GM21360 (cell line): ENCODE measurements around the gene PARD3.
"Not testable (repeated sequence)": the region's sequence is repeated elsewhere in the genome, so short reads cannot be mapped to it uniquely, and the experiment has no call there.

Experiments used
- ATAC-seq: cut with Tn5 transposase; IDR thresholded peaks from one replicate; pipeline ENCODE4 v1.9.1; 2021; ENCODE audit warnings: mild to moderate bottlenecking, moderate library complexity; ENCODE audit not compliant: unreplicated experiment

PARD3 gene

DNA sequence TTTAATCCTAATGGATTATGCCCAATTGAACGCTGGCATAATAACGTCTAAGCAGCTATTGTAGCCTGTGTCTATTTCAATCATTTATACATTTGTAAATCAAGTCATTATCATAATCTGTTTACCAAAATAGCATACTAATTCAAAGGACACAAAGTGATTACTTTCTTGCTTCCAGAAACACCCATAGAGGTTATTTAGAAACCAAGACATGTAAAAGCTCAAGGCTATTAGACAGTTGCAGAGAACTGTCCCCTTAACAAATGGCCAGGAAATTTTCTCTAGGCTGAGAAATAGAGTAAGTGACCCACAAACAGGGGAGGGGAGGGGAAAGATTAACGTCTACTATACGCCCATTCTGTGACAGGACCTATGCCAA lies 455.7 kb downstream of the PARD3 start:
- no peak for ATAC-seq

DNA sequence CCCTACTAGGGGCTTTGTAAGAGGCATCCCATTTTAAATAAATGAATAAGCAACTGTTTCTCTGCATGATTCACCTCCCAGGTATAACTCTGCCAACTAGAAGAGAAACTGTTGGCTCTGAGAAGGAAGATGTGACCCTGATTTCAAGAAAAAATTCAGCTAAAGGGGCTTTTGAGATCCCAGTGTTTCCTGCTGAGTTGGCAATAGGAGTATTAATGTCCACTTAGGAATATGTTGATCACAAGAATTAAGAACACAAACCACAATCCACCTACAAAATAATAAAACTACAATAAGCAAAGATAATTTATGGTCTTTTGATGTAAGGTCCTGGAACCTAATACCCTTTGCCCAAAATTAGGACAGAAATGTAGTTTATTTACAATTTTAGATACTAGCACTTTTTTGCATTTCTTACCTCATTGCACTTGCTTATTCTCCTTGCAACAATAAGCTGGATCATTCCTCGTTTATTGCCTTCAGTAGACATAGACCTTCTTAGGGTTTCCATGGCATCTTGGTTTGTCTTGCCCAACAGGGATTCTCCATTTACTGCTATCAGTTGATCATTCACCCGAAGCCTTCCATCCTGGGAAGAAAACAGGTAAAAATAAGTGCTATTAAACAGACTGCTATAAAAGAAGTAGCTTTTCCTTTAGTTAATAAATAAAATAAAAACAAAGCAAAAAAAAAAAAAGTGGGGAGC lies 456.2 kb downstream of the PARD3 start:
- no peak for ATAC-seq

DNA sequence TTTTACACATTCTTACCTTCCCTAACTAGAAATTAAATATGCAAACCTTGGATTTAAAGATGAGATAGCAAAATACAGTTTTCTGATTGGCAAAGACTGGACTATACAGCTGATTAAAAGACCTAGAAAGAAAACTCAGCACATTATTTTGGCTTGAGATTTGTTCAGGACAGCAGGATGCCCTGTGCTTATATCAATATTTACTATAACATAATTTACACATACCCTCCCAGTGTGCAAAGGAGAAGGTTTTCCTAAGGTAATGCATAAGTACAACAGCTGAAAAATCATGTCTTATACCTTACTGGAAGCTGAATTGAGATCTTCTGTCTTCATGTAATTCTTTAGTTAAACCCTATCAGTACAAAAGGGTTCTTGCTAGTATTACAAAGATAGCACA lies 458.6 kb downstream of the PARD3 start:
- ATAC-seq, result no peak

DNA sequence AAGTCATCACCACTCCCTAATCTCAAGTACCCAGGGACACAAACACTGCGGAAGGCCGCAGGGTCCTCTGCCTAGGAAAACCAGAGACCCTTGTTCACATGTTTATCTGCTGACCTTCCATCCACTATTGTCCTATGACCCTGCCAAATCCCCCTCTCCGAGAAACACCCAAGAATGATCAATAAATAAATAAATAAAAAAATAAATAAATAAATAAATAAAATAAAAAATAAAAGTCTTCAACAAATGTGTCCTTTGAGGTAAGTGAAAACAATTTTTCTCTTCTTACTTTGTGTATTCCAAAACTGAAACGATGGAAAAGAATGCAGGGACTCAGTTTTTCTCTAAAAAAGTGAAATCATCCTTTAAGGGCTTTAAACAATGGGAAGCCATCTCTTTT lies 461.6 kb downstream of the PARD3 start:
- ATAC-seq, result not testable (repeated sequence)

DNA sequence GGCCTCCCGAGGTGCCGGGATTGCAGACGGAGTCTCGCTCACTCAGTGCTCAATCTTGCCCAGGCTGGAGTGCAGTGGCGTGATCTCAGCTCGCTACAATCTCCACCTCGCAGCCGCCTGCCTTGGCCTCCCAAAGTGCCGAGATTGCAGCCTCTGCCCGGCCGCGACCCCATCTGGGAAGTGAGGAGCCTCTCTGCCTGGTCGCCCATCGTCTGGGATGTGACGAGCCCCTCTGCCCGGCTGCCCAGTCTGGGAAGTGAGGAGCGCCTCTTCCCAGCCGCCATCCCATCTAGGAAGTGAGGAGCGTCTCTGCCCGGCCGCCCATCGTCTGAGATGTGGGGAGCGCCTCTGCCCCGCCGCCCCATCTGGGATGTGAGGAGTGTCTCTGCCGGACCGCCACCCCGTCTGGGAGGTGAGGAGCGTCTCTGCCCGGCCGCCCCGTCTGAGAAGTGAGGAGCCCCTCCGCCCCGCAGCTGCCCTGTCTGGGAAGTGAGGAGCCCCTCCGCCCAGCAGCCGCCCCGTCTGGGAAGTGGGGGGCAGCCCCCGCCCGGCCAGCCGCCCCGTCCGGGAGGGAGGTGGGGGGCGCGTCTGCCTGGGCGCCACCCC lies 462.4 kb downstream of the PARD3 start:
- not testable (repeated sequence) for ATAC-seq

DNA sequence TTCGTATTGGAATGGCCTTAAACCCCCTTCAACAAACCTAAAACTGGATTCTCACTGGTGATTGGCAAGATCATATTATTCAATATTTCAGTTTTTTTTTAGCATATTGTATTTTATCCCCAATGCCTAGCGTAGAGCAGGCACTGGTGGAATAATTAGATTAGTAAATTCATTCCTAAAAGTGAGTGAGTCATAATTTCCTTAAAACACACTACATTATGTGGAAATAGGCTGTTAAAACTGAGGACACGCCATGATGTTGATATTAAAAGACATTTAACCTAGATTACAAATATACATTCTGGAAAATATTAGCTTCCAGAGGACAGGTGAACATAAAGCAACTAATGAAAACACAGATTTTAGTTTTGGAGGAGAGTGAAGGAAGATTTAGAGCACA lies 463.9 kb downstream of the PARD3 start:
- no peak for ATAC-seq

DNA sequence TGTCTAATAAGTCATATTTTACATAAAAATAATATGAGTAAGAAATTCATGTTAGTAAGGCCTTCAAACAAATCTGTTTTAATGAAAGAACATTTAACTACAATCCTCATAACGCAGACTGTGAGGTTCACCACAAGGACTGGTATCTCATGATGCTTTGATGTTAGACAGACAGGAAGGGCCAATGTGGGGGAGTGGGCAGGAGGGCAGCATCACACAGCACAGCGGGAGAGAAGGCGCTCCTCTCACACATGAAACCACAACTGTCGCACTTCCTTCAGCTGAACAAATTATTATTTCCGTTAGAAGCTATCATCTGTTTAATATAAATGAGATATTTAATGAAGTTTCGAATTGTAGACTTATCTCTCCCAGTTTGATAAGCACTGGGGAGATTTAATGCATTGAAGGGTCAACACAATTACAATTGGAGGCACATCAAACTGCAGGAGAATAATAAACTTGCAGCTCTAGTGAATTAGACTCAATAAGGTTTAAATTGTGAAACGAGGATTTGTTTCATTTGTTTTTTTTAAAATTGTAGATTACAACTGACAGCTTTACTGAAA lies 466.1 kb downstream of the PARD3 start:
- no peak for ATAC-seq

DNA sequence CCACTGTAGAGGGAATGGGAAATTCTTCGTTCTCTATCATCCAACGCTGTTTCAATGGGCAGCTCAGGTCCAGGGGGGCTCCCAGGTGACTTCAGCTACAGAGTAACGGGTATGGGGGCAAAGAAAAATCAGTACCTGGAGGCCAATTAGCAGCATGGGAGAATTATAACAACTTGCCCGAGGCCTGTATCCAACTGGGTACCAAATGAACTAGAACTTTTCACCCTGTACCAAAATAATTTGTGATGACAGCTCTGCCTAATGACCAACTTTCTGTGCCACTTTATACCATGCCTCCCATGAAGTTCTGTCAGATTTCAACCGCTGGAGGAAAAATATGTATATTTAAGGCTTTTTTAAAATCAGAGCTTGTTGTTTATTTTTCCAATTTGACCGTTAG lies 467.1 kb downstream of the PARD3 start:
- ATAC-seq, result no peak

DNA sequence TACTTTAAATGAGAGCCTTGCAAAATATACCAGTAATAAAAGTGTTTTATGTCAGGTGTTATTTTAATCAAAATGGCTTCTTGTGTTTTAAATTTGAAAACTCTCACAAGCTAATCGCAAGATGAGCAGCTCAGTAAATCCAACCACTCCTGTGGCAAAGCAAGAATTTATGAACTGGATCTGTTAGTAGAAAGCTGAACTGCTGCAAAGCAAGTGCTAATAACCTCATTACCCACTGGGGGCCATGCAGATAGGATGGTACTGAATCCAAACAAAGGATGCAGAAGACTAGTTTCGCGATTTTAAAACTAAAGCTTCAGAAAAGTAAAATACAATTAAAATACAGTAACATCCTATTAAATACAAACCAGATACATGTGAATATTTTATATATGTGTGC lies 468.0 kb downstream of the PARD3 start:
- no peak for ATAC-seq

DNA sequence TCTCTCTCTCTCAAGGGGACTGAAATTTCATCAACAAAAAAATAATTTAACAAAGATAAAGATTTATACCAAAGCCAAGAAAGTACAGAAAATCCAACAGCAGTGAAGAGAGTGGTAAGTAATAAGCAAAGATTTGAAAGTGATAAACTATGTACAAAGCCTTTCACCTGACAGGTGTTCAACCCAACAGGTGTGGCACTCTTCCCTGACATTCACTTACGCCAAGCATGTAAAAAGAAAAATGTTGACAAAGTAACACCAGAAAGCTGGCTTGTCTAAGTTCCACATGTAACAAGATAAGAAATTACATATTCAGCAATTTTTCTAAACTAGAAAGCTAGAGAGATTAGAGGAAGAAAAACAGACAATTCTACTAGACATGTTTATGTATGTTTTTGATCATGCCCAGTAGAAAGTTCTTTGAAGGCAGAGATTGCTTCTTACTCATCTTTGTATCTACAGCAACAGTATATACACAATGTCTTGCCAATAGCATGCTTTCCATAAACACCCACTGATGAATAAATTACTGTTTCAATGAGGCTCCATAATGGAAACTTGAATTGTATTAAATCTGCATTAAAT lies 468.5 kb downstream of the PARD3 start:
- ATAC-seq, result no peak

DNA sequence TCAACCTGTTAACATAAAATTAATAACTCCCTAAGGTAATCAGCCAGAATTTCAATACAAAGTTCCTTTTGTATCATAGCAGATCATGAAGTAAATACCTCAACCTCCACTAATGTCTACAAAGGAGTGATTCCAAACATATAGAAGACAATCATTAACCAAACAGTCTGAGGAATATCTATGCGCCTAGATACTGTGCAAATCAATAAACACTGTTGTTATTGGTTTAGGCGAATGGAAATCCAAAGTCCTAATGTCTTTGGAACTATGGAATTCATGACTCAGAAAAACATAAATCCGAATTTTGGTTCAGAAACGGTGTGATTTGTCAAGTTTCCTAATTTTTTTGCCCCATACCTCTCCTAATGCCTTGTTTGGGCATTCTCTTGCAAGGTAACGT lies 469.7 kb downstream of the PARD3 start:
- no peak for ATAC-seq

DNA sequence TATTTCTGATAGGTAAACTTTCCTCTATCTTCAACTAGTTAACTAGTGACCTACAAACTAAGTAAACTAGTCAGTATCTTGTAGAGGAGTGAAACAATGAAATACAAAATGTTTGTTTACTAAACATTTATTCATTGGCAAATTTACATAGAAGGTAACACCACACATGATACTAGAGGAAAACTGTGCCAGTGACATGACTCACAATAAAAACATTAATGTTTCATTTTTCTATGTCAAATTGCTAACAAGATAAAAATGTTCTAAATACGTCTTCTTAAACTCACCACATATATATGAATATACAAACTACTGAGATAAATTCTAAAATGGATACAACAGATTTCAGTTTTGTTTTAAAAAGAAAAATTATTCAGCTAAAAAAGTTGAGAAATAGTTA lies 471.3 kb downstream of the PARD3 start:
- ATAC-seq, result no peak

DNA sequence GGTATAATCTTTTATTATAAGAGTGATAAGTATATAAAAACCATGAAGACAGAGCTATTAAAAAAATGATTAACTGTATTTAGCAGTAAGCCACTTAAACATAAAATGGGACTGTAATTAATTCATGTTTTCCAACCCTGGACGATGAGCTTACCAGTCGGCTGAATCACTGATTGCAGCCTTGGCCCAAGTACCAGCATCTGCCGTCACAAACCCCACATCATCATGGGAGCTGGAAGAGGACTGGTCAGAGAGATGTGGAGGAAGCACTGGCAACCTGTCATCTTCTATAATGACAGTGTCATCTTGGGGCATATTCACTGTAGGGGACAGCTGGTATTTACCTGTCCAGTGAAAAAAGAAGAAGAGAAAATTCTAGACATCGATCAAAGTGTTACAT lies 473.6 kb downstream of the PARD3 start:
- no peak for ATAC-seq

DNA sequence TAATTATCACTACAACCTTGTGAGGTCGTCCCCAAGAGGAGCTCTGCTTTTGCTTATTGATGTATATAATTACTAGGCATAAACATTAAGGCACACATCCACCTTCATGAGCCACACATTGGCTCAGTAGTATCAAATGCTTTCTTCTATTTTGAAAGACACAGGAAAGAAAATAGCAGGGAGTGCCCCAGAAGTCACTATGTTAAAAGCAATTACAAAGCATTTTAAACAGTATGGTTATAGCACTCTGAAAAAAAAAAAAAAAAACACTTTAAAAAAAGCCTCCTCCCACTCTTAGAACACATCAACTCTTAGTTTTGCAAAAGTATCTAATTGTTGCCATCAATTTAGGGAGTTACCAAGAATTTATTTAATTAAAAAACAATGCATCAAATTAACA lies 474.2 kb downstream of the PARD3 start:
- ATAC-seq, result no peak

DNA sequence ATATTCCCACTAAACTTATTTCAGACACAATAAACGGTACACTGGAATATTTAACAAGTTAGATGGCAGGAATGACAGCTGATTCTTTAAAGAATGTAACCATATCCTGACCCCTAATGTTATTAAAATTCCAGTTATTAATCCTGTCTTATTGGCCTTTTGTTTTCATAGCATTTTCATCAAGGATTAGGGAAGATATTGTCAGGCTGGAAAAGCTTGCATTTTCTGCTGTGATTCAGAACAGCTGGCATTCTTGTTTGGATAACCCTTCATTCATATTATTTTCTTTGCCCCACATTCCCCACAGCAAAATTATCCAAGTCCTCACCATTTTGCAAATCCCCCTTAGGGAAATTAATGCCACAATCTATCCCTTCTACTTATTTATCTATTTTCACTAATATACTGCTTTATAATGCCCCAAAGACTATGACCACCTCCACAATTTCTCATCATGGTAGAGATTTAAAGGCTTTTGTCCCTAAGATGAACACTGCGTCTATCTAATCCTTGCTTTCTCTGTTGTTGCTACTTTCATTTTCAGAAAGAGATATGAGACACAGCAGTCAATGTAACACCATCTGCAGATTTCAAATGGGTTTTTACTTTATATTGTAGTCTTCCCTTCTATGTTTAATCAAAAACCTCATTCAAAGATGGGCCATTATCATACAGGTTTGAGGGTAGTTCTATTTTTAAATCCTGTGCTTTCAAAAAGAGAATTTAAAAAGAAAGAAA lies 475.1 kb downstream of the PARD3 start:
- ATAC-seq, result no peak

DNA sequence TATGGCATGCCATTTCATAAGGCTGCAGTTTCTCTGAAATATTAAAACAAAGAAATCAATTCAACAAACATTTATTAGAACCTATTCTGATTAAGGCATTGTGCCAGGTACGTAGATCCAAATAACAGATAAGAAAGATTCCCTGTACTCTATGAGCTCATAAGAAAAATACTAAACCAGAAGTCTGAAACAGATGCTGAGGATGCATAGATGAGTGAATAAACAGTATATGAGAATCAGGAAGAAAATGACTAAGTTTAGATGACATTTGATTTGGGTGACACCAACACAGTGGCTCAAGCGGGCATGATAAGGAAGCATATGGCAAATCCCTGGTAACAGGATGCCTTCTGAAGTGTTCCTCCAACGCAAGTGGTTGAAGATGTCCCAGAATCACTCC lies 477.2 kb downstream of the PARD3 start:
- ATAC-seq, result no peak

DNA sequence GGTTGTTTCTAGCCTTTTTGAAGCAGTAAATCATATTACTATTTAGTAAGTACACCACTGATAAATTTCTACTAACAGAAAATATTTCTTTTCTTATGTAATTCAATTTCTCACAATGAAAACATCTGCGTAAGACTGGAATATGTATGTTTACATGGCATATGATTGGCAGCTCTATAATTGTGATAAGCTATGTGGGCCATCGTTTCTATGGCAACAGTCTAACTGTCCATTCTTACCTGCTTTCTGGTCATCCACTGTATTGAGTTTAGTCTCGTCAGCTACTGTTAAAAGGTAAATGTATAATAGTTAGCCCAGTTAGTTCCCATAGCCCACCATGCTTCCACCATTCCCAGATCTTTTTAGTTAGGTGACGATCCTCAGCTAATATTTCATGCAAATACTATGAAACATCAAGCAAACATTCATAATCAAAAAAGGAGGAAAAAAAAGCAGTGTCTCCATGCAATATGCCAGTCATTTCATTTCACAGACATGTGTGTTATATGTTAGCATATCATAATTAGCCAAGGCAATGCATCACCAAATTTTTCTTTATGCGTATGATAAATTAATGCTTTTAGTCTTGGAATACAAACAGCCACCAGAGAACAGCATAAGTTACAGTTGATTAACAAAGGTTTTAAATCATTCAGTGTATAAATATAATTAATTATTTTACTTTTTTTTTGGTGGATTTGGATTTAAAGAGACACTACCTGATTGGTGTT lies 479.0 kb downstream of the PARD3 start:
- no peak for ATAC-seq

DNA sequence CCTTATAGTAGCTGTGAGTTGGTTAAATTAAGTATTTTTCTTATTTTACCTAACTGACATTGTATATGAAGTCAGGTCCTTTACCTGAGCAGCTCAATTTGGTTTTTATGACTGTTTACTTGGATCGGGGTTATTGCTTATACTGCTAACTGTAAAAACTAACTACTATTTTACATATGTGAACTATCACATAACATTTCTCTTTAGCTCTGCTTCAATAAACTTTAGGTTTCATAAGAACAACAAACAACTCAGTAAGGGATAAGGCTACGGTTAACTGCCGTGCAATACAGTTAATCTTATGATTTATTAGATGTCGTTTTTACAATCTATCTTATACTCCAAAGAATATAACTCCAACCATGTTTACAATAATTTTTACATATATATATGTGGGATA lies 480.2 kb downstream of the PARD3 start:
- ATAC-seq, result no peak

DNA sequence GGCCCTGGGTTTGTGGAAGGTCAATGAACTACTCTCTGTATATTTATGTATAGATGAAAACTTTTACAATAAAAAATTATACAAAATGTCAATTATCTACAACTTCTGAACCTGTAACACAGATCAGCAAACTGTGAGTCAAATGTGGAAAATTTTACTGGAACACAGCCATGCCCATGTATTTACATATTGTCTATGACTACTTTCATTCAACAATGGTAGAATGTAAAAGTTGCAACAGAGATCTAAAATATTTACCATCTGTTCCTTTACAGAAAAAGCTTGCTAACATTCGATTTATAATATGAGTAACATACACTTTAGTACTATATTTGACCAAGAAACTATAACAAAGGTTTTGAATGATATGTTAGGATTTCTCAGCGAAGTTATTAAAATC lies 481.6 kb downstream of the PARD3 start:
- no peak for ATAC-seq

DNA sequence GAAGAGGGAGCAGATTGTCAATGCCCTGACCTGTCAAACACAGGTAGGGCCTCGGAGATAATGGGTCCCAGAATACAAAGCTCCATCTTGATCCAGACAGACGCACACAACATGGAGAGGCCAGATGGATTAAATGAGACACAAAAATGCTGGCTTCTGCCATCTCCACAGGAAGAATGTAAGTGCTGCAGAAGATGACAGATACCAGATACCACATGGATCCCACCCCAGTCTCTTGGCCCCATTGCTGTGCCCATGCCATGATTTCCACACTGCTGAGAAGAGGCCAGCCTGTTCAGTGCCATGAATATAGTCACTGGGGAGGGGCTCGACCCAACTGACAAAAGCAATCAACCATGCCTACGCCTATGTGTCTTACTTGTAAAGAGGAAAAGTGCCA lies 487.9 kb downstream of the PARD3 start:
- ATAC-seq, result no peak

DNA sequence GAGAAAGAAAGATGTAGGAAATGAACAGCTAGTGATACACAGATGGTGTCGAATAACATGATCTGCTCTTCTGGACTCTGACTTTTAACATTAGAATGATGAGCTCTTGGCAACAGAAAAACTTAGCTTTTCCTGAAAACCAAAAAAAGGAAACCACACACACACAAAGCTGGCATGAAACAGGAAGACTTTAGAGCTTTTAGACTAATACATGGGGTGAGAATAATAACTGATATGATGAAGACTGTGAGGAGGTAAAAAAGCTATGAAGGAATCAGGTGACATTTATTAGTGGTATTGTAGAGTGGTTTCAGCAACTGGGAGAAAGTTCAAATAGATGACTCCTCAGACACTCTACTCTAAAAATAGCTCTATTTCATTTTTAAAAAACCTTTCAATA lies 491.9 kb downstream of the PARD3 start:
- no peak for ATAC-seq
